GM19099 (cell line): Measurements from ENCODE around the gene LRATD1.

ENCODE experiments used
- POLR2A ChIP-seq: IDR thresholded peaks from 3 replicates; pipeline ENCODE4 v1.6.1; 2011; ENCODE audit warnings: low read depth; ENCODE audit not compliant: insufficient read length; ENCODE audit errors: extremely low read depth

The LRATD1 gene

GRCh38 chr2:14632133-14632936 lies at the start of gene LRATD1:
Gene LRATD1 (plus strand): TSS chr2:14632717. CDS start chr2:14633980, 1,263 bp downstream.
- no peak for TF ChIP-seq POLR2A

- no peak for TF ChIP-seq POLR2A
These were observed 49.5 kb upstream of the LRATD1 start for GRCh38 chr2:14583059-14583458.

- TF ChIP-seq POLR2A: no peak
These were observed 48.7 kb upstream of the LRATD1 start for GRCh38 chr2:14583802-14584201.

GRCh38 chr2:14587119-14587518 lies 45.4 kb upstream of the LRATD1 start:
- TF ChIP-seq POLR2A: no peak

- no peak for TF ChIP-seq POLR2A
These were observed 31.3 kb upstream of the LRATD1 start for GRCh38 chr2:14601156-14601770.

- TF ChIP-seq POLR2A: no peak
These were observed 30.2 kb upstream of the LRATD1 start for GRCh38 chr2:14602309-14602708.

- no peak for TF ChIP-seq POLR2A
These were observed 28.8 kb upstream of the LRATD1 start for GRCh38 chr2:14603676-14604075.

GRCh38 chr2:14608245-14608644 lies 24.3 kb upstream of the LRATD1 start:
- no peak for TF ChIP-seq POLR2A

- no peak for TF ChIP-seq POLR2A
These were observed 18.5 kb upstream of the LRATD1 start for GRCh38 chr2:14614017-14614416.

GRCh38 chr2:14615121-14615520 lies 17.4 kb upstream of the LRATD1 start:
- no peak for TF ChIP-seq POLR2A

- no peak for TF ChIP-seq POLR2A
These were observed 16.8 kb upstream of the LRATD1 start for GRCh38 chr2:14615760-14616159.

GRCh38 chr2:14616342-14616741 lies 16.2 kb upstream of the LRATD1 start:
- TF ChIP-seq POLR2A: no peak

GRCh38 chr2:14616950-14617349 lies 15.6 kb upstream of the LRATD1 start:
- TF ChIP-seq POLR2A: no peak

- no peak for TF ChIP-seq POLR2A
These were observed 13.1 kb upstream of the LRATD1 start for GRCh38 chr2:14619441-14619840.

- TF ChIP-seq POLR2A: no peak
These were observed 11.4 kb upstream of the LRATD1 start for GRCh38 chr2:14621114-14621513.

GRCh38 chr2:14621906-14622549 lies 10.5 kb upstream of the LRATD1 start:
- TF ChIP-seq POLR2A: no peak
